GM21717 (cell line): ENCODE data around the gene BBS1.
A peak's percentile ranks its signal among the peaks of the same experiment; 100 is the strongest.

Source experiments
- ATAC-seq: cut with Tn5 transposase; IDR thresholded peaks from one replicate; pipeline ENCODE4 v1.9.1; 2021; ENCODE audit warnings: mild to moderate bottlenecking, moderate library complexity; ENCODE audit not compliant: unreplicated experiment

BBS1 gene

DNA sequence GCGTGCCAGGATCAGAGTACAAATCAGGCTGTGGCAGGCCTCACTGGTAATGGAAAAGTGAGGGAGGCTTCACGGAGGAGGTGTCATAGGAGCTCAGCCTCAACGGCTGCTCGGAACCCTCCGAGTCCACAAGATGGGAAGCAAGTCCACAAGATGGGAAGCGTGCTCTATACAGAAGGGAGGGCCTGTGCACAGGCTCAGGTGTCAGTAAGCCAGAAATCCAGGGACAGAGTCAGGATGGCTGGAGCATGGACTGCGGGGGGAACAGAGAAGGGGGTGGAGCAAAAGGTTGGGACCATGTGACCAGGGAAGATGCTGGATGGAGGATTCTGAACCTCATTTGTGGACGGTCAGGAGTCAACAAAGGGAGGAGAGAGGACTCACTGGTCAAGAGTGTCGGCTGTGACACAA, 33.6 kb upstream of the BBS1 start:
- ATAC-seq, result no peak

DNA sequence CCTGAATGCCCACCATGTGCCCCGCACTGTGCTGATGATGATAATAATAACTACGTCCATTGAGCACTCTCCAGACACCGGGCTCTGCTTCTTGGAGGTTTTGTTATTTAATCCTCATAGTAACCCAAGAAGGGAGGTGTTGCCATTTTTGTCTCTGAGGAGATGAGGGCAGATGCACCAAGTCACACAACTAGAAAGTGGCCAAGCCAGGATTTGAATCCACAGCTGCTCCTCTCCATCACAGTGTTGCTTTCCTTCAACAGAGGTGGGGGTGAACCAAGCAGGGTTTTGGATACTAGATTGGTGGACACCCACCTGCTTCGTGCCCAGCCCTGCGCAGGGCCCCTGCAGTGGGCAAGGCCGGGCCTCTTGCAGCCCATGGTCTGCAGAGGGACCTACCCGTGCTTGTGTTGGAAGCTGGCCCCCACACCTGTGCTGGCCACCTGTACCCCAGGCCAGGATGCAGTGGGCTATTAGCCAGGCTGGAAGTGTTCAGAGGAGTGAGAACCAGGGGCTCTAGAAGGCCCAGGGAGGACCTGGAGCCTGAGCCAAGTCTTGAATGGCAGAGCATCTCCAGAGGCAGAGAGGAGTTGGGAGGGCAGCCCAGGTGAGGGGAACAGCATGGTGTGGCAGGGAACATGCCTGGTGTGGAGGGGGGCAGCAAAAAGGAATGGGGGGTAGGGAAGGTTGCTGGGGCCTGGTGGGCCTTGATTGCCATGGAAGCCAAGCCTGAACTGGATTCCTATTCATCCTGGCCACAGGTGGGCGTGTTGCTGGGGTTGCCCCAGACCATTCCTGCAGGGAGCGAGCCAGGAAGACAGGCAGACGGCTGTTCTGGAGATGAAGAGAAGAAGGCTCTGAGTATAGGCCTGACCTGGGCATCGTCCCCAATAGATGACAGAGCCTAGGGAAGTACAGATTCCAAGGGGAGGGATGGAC, 32.9 kb upstream of the BBS1 start:
- no peak for ATAC-seq

DNA sequence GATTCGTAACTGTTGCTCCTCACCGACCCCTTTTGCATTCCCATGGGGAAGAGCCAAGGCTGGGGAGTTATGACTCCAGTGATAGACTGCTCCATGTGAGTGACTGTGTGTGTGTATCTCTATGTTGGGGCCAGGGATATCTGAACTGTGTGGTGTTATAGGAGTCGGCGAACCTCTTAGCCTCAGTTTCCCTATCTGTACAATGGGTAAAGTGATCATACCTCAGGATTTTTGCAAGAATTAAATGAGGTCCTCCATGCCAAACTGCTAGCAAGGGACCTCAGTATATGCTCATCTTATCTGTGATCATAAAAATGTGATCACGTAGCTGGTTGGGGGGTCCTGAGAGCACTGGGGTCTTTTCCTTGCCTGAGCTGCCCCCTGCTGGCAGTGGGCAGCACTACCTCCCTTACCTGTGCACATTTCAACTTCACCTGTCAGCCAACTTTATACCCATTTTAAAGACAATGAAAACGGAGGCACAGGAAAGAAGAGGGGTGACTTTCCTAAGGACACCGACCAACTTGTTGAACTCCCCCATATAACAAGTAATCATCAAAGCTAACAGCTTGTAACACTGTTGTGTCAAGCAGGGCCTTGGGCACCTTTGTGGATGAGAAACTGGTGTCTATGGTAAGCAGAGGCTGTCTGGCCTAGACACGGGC, 31.6 kb upstream of the BBS1 start:
- ATAC-seq, result no peak

DNA sequence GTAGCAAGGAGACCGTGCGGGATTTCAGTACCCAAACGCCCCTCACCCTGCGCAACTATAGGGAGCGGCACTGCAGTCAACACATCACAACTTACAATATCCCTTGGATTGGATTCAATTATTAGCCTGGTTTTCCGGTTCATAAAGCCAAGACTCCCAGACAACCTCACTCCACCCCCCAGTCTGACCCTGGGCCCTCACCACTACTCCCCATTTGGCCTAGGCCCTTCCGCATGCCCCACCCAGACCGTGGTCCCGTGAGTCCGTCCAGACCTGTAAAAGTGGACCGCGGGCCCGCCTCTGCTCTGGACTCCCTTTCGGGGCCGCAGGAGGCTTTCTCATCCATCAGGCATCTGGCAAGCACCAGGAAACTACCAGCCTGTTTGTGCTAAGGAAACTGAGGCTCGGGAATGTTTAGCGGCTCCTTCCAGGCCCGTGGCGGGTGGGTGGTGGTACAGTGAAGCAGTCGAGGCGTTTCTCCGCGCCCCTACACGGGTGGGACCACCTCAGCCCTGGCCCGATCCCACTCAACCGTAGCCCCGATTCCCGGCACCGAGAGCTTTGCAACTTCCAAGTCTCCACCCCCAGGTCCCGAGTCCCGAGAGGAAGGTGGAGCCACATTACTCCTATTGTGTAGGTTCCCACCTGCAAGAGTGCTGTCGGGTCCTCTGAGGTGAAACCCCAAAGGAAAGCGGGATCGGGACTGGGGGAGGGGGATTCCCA, 30.9 kb upstream of the BBS1 start:
- no peak for ATAC-seq

DNA sequence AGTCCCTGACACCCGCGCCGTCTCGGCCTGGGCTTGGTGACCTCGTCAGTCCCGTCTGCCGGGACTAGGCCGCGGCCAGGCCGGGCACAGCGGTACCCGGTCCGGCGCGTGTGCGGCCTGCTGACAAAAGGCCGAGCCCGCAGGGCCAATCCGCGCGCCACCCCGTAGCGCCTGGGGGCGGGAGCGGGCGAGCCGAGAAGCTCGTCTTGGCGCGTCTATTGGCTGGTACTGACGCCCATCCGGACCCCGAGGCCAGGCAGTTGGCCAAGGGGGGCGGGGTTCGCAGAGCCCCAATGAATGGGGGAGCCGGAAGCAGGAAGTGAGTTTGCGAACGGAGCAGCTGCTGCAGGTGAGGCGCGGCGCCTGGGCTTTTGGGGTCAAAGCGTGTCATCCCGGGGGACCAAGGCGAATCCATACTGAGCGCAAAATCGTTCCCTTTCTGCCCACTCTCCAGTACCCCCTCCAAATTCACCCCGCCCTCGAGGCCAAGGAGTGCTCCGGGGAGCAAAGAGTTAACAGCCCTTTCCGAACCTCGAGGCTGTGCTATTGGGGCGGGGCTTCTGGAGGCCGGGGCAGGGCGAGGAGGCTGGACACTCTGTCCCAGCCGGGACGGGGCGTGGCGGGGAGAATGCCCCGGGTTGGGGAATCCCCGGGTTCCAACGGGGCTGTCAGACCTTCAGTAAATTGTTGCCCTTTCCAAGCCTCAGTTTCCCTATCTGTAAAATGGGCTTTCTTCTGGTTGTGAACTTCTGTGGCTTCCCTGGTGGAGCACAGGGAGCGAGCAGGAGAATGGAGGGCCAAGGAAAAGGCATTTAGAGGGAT, 30.1 kb upstream of the BBS1 start, which contains the start of gene DPP3:
Gene DPP3 (plus strand): TSS at position 318 of the 822 bp plus-strand sequence. CDS start 1,767 bp downstream, outside the sequence.
- ATAC-seq, result peak; percentile 79

DNA sequence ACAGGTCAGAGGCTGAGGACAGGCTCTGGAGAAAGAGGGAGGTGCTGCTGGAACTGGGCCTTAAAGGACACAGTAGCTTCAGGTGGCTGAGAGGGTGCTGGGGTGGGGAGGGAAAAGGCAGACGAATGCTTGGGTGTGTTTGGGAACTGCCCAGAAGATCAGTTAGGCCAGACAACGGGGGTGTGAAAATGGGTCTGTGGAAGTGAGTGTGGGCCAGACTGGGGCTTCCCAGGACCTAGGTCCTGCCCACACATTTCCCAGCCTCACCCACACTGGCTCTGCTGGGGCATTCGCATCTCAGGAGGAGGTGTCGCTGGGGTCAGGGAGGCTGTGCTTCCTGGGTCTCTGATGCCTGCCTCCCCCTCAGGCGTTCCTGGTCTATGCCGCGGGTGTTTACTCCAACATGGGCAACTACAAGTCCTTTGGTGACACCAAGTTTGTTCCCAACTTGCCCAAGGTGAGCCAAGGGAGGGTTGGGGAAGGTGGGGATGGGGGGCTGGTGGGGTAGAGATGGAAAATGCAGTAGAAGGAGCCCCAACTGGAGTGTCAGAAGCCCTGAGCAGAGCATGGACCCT, 25.5 kb upstream of the BBS1 start:
- no peak for ATAC-seq

DNA sequence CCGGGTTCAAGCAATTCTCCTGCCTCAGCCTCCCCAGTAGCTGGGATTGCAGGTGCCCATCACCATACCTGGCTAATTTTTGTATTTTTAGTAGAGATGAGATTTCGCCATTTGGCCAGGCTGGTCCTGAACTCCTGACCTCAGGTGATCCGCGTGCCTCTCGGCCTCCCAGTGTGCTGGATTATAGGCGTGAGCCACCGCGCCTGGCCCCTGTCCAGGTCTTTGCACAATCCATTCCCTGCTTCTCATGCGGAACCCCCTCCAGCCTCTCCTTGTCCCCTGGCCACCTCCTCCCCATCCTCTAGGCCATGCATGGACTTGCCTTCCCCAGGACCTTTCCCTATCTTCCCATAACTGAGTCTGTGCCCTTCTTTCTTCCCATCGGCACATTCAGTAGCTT, 21.5 kb upstream of the BBS1 start:
- ATAC-seq, result no peak

DNA sequence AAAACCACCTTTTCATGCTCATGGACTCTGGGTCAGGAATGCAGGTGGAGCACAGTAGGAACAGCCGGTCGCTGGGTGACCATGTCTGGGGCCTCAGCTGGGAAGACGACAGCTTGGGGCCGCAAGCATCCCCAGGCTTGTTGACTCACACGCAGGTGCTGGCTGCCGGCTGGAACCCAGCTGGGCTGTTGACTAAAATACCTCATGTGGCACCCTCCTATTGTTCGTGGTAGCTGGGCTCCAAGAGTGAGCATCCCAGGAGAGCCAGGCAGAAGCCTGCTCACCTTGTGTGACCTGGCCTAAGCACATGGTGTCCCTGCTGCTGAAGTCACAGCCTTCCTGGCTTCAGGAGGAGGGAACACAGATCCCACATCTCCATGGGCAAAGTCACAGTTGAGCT, 20.8 kb upstream of the BBS1 start:
- no peak for ATAC-seq

DNA sequence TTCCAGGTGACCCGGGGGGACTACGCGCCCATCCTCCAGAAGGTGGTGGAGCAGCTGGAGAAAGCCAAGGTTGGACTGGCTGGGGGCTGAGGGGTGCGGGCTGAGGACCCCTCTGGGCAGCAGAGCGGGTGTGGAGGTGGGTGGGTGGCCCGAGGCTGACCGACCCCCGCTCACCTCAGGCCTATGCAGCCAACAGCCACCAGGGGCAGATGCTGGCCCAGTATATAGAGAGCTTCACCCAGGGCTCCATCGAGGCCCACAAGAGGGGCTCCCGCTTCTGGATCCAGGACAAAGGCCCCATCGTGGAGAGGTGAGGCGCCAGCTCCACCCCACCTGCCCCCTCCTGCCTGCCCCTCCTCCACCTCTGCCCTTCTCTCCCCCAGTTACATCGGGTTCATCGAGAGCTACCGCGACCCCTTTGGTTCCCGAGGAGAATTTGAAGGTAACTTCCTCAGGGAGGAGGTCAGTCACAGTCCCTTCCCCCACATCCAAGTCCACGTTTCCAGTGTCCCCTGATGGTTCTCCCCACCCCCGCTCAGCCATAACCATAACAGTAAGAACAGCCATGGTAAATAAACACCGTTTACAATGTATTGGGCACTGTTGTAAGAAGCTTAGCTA, 19.0 kb upstream of the BBS1 start:
- no peak for ATAC-seq

DNA sequence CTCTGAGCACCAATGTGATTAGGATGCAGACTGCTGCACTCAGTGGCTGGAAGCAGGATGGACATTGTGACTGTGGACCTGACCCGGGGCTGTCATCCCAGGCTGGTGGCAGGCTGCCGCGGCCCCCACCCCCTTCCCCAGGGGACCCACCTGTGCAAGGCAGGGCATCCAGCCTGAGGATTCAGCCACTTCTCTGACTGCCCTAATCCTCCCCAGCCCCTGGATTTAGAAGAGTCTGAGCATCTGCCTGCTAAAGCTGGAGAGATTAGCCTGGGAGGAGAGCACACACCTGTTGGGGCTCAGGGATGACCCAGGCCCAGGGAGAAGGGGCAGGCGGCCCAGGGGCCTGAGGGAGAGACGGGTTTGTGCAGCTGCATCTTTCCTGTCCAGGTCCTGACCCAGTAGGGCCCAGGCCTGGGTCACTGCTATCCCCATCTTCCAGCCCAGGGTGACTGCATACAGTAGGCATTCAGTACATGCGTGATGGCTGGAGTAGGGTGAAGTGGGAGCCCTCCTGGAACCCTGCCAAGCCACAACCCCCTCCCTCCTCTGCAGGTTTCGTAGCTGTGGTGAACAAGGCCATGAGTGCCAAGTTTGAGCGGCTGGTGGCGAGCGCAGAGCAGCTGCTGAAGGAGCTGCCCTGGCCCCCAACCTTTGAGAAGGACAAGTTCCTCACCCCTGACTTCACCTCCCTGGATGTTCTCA, 18.1 kb upstream of the BBS1 start:
- ATAC-seq, result no peak

DNA sequence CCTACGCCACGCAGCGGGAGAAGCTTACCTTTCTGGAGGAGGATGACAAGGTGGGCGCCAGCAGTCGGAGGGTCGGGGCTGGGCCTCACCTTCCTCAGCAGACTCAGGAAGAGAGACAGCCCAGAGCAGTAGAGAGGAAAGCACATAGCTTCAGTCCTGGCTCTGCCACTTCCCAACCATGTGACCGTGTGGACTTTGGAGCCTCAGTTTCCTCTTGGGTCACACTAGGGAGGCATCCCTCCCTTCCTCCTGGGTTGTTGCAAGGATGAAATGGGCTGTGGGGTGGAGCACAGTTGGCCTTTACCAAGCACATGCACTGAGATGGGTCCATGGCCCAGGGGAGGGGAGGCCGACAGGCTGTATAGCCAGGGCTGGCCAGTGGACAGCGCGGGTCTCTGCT, 17.3 kb upstream of the BBS1 start:
- no peak for ATAC-seq

DNA sequence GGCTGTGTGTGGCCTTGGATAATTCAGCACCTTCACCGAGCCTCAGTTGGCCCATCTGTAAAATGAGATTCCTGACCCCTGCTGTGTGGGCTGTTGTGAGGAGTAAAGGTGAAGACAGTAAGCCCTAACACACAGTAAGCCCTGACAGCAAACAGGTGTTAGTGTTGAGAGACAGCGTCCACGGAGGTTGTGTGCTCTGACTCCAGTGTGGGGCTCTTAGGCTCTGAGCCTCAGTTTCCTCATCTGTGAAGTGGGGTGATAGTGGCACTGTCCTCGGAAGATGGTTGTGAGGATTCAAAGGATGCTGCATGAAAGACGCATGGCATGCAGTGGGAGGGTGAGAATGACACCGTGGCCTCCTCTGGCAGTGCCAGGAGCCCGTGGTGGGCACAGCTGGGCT, 16.0 kb upstream of the BBS1 start:
- no peak for ATAC-seq

DNA sequence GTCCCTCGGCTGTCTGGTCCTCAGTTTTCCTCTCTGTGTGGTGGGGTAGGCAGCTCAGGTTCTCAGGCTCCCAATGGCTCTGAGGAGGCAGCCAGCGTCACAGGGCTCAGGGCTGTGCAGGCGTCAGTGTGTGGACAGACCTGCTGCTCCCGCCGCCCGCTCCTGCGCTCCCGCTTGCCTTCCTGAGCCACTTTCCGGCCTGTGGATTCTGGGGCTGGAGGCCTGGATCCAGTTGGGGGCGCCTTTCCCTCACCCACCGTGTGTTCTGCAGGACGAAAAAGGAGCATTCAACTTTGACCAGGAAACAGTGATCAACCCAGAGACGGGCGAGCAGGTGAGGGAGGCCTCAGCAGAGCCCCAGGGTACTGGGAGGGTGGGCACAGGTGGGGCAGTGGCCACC, 15.5 kb upstream of the BBS1 start:
- no peak for ATAC-seq

DNA sequence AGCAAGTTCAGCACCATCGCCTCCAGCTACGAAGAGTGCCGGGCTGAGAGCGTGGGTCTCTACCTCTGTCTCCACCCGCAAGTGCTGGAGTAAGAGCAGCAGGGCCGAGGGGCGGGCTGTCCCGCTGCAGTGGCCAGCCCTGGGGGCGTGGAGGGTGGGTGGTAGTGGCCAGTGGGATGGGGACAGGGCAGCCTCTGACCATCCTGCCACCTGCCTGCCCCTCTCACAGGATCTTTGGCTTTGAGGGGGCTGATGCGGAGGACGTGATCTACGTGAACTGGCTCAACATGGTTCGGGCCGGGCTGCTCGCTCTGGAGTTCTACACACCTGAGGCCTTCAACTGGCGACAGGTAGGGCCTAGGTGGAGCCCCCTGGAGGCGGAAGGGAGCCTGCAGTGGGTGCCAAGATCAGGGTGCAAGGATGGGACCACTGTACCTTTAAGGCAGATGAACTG, 15.0 kb upstream of the BBS1 start:
- ATAC-seq, result no peak

DNA sequence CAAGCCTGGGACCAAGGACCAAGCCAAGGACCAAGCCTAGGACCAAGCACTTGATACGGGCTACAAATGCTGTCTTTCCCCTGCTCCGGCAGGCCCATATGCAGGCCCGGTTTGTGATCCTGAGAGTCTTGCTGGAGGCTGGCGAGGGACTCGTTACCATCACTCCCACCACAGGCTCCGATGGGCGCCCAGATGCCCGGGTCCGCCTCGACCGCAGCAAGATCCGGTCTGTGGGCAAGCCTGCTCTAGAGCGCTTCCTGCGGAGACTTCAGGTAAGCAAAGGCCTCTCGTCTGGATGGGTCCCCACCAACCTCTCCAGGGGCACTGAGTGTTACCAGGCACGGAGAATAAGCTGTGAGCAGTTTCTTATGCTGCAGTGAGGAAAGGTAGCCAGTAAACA, 13.2 kb upstream of the BBS1 start:
- no peak for ATAC-seq

DNA sequence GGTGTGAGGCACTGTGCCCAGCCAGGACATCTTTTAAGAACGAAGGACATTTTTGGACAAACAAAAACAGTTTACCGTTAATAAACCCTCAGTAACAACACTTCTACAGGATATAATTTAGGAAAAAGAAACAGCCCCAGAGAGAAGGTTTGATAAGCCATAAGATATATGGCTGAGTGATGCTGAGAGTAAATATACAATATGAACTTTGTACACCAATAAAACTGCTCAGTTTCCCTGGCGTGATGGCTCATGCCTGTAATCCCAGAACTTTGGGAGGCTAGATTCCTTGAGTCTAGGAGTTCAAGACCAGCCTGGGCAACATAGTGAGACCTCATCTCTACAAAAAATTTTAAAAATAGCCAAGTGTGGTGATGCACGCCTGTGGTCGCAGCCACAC, 11.9 kb upstream of the BBS1 start:
- ATAC-seq, result no peak

DNA sequence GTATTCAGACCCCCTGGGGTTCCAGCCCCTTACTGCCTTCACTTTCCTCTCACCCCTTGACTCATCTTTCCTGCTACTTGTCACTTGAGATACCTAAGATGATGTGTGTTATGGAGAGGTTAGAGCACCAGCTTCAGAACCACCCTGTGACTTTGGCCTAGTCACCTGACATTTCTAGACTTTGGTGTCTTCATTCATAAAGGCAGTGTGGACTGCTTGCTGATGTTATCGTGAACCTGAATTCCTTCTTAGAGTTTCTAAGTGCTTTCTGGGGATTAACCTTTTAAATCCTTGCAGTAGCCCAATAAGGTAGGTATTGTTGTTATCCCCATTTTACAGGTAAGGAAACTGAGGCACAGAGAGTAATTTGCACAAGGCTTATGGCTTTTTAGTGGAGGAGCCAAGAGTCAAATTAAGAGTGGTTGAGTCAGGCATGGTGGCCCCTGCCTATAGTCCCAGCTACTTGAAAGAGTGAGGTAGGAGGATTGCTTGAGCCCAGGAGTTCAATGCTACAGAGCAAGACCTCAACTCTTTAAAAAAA, 5.1 kb upstream of the BBS1 start:
- no peak for ATAC-seq

DNA sequence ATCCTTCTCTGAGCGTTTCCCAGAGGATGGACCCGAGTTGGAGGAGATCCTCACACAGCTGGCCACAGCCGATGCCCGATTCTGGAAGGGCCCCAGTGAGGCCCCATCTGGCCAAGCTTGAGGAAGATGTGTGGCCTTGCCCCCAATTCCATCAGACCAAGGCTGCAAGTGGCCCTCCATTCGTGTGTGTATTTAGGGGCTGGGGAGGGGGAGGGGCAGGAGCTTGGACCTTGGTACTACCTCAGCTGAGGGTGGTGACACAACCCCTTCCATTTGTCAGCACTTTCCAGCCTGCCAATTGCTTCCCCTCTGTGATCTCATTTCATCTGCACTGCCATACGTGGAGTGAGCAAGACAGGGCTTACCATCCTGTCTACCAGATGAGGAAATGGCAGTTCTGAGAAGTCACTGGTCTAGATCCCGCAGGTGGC, 1.3 kb upstream of the BBS1 start:
- ATAC-seq, result no peak

DNA sequence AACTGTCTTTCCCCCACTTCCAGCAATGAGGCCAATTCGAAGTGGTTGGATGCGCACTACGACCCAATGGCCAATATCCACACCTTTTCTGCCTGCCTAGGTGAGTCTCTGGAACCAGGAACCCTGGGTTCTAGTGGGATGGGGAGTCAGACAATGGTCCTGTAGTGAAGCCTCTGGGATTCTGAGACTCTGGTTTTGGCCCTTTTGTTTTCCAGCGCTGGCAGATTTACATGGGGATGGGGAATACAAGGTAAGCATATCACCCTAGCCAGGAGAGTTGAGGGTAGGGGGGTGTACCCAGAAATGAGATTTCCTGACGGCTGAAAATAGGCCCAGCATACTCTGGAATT, 530 bp downstream of the BBS1 start:
- no peak for ATAC-seq
